ENCODE measurements around the gene PRMT1. TPM values are rescaled to one million over a fixed set of nuclear protein-coding genes. Genes with fewer than 3 reads are reported as not detected.

PRMT1 gene
- total and polyA plus RNA-seq, 9 of the 15 experiments (the other 6 are each of a cell fraction or from before 2014, with no cell fraction given), result 13.3 to 464 (median 326) TPM

DNA sequence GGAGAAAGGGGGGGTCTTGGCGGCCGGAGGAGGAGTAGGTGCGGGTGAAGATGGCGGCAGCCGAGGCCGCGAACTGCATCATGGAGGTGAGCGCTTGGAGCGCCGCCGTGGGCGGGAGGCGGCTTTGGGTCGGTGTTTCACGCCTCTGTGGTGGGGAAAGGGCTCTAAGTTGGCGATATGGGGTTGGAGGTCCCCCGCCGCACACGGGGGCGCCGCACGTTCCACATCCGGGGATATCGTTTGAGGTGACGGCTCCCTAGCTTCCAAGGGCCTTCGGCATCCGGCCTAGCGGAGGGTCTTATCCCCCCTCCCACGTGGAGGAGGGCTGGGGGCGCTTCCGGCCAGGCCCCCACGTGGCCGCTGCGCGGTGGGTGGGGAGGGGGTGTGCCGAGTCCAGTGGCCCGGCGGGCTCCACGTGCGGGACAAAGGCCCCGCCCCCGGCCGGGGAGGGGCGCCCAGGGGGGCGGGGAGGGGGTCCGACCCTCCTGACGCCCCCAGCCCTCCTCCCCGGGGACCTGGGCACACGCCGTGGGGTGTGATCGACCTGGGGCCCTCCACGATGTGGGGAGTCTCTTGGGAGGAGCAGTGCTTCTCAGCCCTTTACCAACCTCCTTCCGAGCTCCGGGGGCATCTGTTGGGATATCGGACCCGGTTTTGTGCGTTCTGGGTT is at the start of gene PRMT1 (continued):
- TF ChIP-seq MXI1 (IDR thresholded peaks at IDR 0.05; ENCODE audit: low read depth, low read length) (peak; percentile 94), ZNF282 (CRISPR knock-in tag; IDR thresholded peaks at IDR 0.05) (no peak), ZNF184 (CRISPR knock-in tag; IDR thresholded peaks at IDR 0.05) (no peak), TOE1 (IDR thresholded peaks at IDR 0.05; ENCODE audit: borderline replicate concordance) (peak; percentile 17; the same call in 1 of the 2 replicates), TOE1 (CRISPR knock-in tag; IDR thresholded peaks at IDR 0.05; ENCODE audit: borderline replicate concordance, low read depth) (no peak), MTF1 (CRISPR knock-in tag; IDR thresholded peaks at IDR 0.05; ENCODE audit: borderline replicate concordance) (no peak), EGR1 (conservative IDR thresholded peaks at IDR 0.05) (peak; percentile 54; the same call in 1 of the 2 replicates), ZNF589 (CRISPR knock-in tag; IDR thresholded peaks at IDR 0.05; ENCODE audit: low read depth) (no peak), ZNF384 (IDR thresholded peaks at IDR 0.05; ENCODE audit: low read depth, low read length) (no peak), SAP30 (IDR thresholded peaks at IDR 0.05; ENCODE audit: borderline replicate concordance, insufficient read depth, low read depth, low read length, poor library complexity, severe bottlenecking) (peak; percentile 97), POLR2A (conservative IDR thresholded peaks at IDR 0.05) (peak; percentile 95), ZC3H11A (IDR thresholded peaks at IDR 0.05; ENCODE audit: low read depth, low read length) (no peak), TCFL5 (CRISPR knock-in tag; conservative IDR thresholded peaks at IDR 0.05) (no peak), KDM5B (IDR thresholded peaks at IDR 0.05; ENCODE audit: insufficient replicate concordance, low read depth, low read length) (peak; percentile 81), STAT5A (IDR thresholded peaks at IDR 0.05; ENCODE audit: borderline replicate concordance, low read length) (no peak), RAD51 (IDR thresholded peaks at IDR 0.05; ENCODE audit: borderline replicate concordance, low read depth) (peak; percentile 28; the same call in 1 of the 2 replicates)
- TF ChIP-seq, protein P1, sequence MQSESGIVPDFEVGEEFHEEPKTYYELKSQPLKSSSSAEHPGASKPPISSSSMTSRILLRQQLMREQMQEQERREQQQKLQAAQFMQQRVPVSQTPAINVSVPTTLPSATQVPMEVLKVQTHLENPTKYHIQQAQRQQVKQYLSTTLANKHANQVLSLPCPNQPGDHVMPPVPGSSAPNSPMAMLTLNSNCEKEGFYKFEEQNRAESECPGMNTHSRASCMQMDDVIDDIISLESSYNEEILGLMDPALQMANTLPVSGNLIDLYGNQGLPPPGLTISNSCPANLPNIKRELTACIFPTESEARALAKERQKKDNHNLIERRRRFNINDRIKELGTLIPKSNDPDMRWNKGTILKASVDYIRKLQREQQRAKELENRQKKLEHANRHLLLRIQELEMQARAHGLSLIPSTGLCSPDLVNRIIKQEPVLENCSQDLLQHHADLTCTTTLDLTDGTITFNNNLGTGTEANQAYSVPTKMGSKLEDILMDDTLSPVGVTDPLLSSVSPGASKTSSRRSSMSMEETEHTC (IDR thresholded peaks at IDR 0.05), result no peak
- TF ChIP-seq, protein P2, sequence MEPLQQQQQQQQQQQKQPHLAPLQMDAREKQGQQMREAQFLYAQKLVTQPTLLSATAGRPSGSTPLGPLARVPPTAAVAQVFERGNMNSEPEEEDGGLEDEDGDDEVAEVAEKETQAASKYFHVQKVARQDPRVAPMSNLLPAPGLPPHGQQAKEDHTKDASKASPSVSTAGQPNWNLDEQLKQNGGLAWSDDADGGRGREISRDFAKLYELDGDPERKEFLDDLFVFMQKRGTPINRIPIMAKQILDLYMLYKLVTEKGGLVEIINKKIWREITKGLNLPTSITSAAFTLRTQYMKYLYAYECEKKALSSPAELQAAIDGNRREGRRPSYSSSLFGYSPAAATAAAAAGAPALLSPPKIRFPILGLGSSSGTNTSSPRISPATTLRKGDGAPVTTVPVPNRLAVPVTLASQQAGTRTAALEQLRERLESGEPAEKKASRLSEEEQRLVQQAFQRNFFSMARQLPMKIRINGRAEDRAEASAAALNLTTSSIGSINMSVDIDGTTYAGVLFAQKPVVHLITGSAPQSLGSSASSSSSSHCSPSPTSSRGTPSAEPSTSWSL (CRISPR knock-in tag; IDR thresholded peaks at IDR 0.05; ENCODE audit: borderline replicate concordance), result 0 out of 2 replicates have a peak, but pooled peaks have one; percentile 38
- TF ChIP-seq, protein P3, sequence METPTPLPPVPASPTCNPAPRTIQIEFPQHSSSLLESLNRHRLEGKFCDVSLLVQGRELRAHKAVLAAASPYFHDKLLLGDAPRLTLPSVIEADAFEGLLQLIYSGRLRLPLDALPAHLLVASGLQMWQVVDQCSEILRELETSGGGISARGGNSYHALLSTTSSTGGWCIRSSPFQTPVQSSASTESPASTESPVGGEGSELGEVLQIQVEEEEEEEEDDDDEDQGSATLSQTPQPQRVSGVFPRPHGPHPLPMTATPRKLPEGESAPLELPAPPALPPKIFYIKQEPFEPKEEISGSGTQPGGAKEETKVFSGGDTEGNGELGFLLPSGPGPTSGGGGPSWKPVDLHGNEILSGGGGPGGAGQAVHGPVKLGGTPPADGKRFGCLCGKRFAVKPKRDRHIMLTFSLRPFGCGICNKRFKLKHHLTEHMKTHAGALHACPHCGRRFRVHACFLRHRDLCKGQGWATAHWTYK (CRISPR knock-in tag; IDR thresholded peaks at IDR 0.05), result peak; percentile 62; the same call in 1 of the 2 replicates
- TF ChIP-seq, protein P4, sequence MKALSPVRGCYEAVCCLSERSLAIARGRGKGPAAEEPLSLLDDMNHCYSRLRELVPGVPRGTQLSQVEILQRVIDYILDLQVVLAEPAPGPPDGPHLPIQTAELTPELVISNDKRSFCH (CRISPR knock-in tag; IDR thresholded peaks at IDR 0.05), result no peak
- TF ChIP-seq, protein P4 (tag; IDR thresholded peaks at IDR 0.05), result peak; percentile 65; the same call in 1 of the 2 replicates
